Measurements from ENCODE around the gene GNG10. TPM values are rescaled to one million over a fixed set of nuclear protein-coding genes. Genes with fewer than 3 reads are reported as not detected.
A peak's percentile ranks its signal among the peaks of the same experiment; 100 is the strongest.
"Not testable (repeated sequence)": the region's sequence is repeated elsewhere in the genome, so short reads cannot be mapped to it uniquely, and the experiment has no call there.

Gene GNG10
- total RNA-seq, result 10 to 100 TPM; 12.6 to 27.3 TPM

- Histone ChIP-seq H3K27me3 (no peaks in the 10 kb centered on the region), H3K4me3 (peak within 1 kb of the TSS; percentile 66), H3K36me3 (no peaks in the 10 kb centered on the region), H3K27ac (peak within 1 kb of the TSS; percentile 45), H3K9me3 (no peaks in the 10 kb centered on the region), H3K4me1 (no peaks in the 10 kb centered on the region), H3K9ac (ENCODE audit: low read depth in 2 of 2, low read length in 2 of 2) (peak within 1 kb of the TSS; percentile 61 to 79)
- peak; percentile 64 for DNase-seq
- TF ChIP-seq, protein P1, sequence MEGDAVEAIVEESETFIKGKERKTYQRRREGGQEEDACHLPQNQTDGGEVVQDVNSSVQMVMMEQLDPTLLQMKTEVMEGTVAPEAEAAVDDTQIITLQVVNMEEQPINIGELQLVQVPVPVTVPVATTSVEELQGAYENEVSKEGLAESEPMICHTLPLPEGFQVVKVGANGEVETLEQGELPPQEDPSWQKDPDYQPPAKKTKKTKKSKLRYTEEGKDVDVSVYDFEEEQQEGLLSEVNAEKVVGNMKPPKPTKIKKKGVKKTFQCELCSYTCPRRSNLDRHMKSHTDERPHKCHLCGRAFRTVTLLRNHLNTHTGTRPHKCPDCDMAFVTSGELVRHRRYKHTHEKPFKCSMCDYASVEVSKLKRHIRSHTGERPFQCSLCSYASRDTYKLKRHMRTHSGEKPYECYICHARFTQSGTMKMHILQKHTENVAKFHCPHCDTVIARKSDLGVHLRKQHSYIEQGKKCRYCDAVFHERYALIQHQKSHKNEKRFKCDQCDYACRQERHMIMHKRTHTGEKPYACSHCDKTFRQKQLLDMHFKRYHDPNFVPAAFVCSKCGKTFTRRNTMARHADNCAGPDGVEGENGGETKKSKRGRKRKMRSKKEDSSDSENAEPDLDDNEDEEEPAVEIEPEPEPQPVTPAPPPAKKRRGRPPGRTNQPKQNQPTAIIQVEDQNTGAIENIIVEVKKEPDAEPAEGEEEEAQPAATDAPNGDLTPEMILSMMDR (IDR thresholded peaks at IDR 0.05), result no peak
- intact Hi-C loops (cut with DNase I), result no loop called here
These were observed at the start of gene GNG10 for GRCh38 chr9:111661150-111661801. Gene GNG10, plus strand, starts transcription at chr9:111661605. Its CDS starts 30 bp downstream, at chr9:111661635.

- Histone ChIP-seq H3K27ac (no peak overlapping the region), H3K4me3 (no peak overlapping the region), H3K9me3 (no peaks in the 10 kb centered on the region), H3K36me3 (no peaks in the 10 kb centered on the region), H3K4me1 (no peaks in the 10 kb centered on the region), H3K27me3 (no peaks in the 10 kb centered on the region), H3K9ac (ENCODE audit: low read depth in 2 of 2, low read length in 2 of 2) (no peak overlapping the region)
- peak; percentile 36 for DNase-seq
- intact Hi-C loops (cut with DNase I), result no loop called here
- TF ChIP-seq, protein P1 (IDR thresholded peaks at IDR 0.05), result no peak
These were observed 47.9 kb upstream of the GNG10 start for GRCh38 chr9:111613436-111614040.

DNA sequence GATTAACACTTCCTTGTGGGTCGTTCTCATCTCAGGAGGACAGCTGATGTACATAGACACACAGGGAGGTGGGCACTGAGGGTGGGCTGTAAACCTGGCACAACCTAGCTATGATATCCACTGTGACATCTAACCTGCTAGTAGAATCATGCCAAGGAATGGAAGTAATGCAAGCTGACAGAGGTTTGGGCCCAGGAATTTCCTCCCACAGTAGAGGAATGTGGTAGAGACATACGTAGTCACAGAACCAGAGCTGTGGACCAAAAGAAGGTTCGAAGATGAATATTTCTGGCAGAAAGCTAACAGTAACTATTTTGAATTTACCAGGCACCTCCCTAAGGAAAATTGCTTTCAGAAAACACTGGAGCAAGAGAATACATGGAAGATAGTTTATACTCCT, 45.5 kb upstream of the GNG10 start:
- H3K4me1 ChIP-seq, result no peaks in the 10 kb centered on the region
- TF ChIP-seq, protein P1 (IDR thresholded peaks at IDR 0.05), result no peak
- no peak overlapping the region for H3K27ac ChIP-seq
- H3K9ac ChIP-seq (ENCODE audit: low read depth in 2 of 2, low read length in 2 of 2), result no peak overlapping the region
- no peak overlapping the region for H3K4me3 ChIP-seq
- no peaks in the 10 kb centered on the region for H3K9me3 ChIP-seq
- intact Hi-C loops (cut with DNase I), result no loop called here
- DNase-seq, result no peak
- no peaks in the 10 kb centered on the region for H3K36me3 ChIP-seq
- no peaks in the 10 kb centered on the region for H3K27me3 ChIP-seq

- H3K4me3 ChIP-seq; H3K36me3 ChIP-seq; H3K4me1 ChIP-seq; H3K27ac ChIP-seq; H3K27me3 ChIP-seq; H3K9me3 ChIP-seq; intact Hi-C loops (cut with DNase I); DNase-seq; H3K9ac ChIP-seq (ENCODE audit: low read depth in 2 of 2, low read length in 2 of 2): not testable (repeated sequence)
These were observed 44.1 kb upstream of the GNG10 start for GRCh38 chr9:111617349-111617748.

DNA sequence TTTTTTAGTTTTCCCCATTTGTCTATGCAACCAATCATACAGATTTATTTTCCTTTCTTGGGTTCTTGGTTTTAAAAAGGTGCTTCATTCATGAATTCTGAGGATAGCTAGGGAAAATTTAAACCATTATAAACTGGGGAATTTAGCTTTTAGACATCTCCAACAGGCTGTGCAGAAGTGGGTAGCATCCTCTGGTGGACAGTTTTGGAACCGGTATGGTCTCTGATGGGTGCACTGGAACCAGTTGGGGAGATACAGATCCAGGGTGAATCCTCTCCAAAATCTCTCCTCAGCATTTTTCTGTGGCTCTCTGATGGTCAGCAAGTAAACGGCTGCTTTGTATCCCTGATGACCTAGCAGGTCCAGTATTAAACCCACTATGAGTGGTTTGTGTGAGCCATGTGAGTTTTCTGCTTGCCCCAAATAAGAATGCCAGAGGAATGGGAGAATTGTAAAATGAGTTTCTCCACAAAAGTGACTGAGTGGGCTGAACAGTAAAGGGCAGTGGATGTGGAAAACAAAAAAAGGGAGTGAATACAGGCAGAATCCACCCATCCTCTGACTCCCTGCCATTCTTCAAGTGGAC, 39.4 kb upstream of the GNG10 start:
- DNase-seq, result peak; percentile 49
- H3K4me3 ChIP-seq, result no peak overlapping the region
- H3K36me3 ChIP-seq, result no peaks in the 10 kb centered on the region
- H3K9me3 ChIP-seq, result no peaks in the 10 kb centered on the region
- H3K27ac ChIP-seq, result no peak overlapping the region
- intact Hi-C loops (cut with DNase I), result no loop called here
- no peaks in the 10 kb centered on the region for H3K4me1 ChIP-seq
- H3K9ac ChIP-seq (ENCODE audit: low read depth in 2 of 2, low read length in 2 of 2), result no peak overlapping the region
- TF ChIP-seq, protein P1 (IDR thresholded peaks at IDR 0.05), result peak; percentile 50
- no peaks in the 10 kb centered on the region for H3K27me3 ChIP-seq

DNA sequence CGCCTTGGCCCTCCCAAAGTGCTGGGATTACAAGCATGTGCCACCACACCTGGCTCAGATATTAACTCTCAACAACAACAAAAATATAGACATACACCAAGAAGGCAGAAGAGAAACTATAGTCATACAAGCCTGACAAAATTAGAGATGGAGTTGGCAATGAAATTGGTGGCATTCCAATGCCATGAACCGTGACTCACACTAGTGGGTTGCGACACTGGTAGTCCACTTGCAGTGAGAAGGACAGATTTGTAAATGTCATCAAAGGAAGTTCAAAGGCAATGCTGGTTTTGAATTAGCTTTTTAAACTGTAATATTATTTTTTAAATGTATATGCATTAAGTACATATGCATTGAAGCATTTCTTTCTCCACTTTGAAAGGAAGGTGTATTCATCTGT, 38.8 kb upstream of the GNG10 start:
- TF ChIP-seq, protein P1 (IDR thresholded peaks at IDR 0.05), result no peak
- intact Hi-C loops (cut with DNase I), result no loop called here
- Histone ChIP-seq H3K4me1 (no peaks in the 10 kb centered on the region), H3K9me3 (no peaks in the 10 kb centered on the region), H3K4me3 (no peak overlapping the region), H3K27ac (no peak overlapping the region), H3K27me3 (no peaks in the 10 kb centered on the region), H3K36me3 (no peaks in the 10 kb centered on the region), H3K9ac (ENCODE audit: low read depth in 2 of 2, low read length in 2 of 2) (no peak overlapping the region)
- DNase-seq, result no peak

Measured in colonic mucosa (tissue), 4 donors.